CD4-positive, alpha-beta T cell (primary cell): ENCODE measurements around the gene SYT14. TPM values are rescaled to one million over a fixed set of nuclear protein-coding genes. Genes with fewer than 3 reads are reported as not detected.

ENCODE experiments used
- ATAC-seq: fragments of 200-7000 bp; cut with Tn5 transposase; one replicate; pipeline ENCODE4 v1.10.0; 2022; ENCODE audit warnings: mild to moderate bottlenecking; ENCODE audit not compliant: poor library complexity
- CTCF ChIA-PET: fragments of 350-600 bp; sonication (Branson Sonifier 250); formaldehyde crosslinking; loops from one replicate; lab custom pipeline; 2021; ENCODE audit warnings: antibody characterized with exemption, inconsistent platforms; lab: Charles Lee
- POLR2A ChIA-PET: fragments of 350-600 bp; sonication (Branson Sonifier 250); formaldehyde crosslinking; loops from one replicate; lab custom pipeline; 2021; ENCODE audit warnings: antibody characterized with exemption, inconsistent platforms; lab: Charles Lee
- DNase-seq, 14 experiments: peaks; one replicate each; pipeline ENCODE4 v3.0.0-alpha.2; 2013 to 2020; ENCODE audit warnings: mixed read lengths in 2 of 14
- H3K27ac ChIP-seq, 2 donors: one replicate each; pipeline versions ENCODE4 v1.5.1 to v1.7.0; 2013; ENCODE audit warnings: low read length in 2 of 2, low read depth in 1 of 2, mild to moderate bottlenecking in 1 of 2
- H3K27me3 ChIP-seq, 2 experiments: 1 replicate in 1 of 2; 2 replicates in 1 of 2; pipeline versions ENCODE4 v1.6.1 to v1.7.0; 2013; ENCODE audit warnings: low read length in 2 of 2, control low read depth in 1 of 2, mild to moderate bottlenecking in 1 of 2, moderate library complexity in 1 of 2; ENCODE audit not compliant: insufficient read depth in 2 of 2, control insufficient read depth in 1 of 2
- H3K36me3 ChIP-seq: one replicate; pipeline ENCODE4 v1.6.1; 2013; ENCODE audit warnings: low read length, control low read depth; ENCODE audit not compliant: insufficient read depth
- H3K4me1 ChIP-seq: one replicate; pipeline ENCODE4 v1.6.1; 2013; ENCODE audit warnings: low read length, control low read depth; ENCODE audit not compliant: insufficient read depth
- H3K4me3 ChIP-seq: one replicate; pipeline ENCODE4 v1.5.1; 2013; ENCODE audit warnings: mild to moderate bottlenecking, low read length, moderate library complexity
- H3K9me3 ChIP-seq, 2 experiments: 1 replicate in 1 of 2; 2 replicates in 1 of 2; pipeline versions ENCODE4 v1.6.1 to v1.7.0; 2013; ENCODE audit warnings: low read length in 2 of 2, mild to moderate bottlenecking in 2 of 2, control low read depth in 1 of 2, moderate library complexity in 1 of 2; ENCODE audit not compliant: control insufficient read depth in 1 of 2, insufficient read depth in 1 of 2
- H3K27ac Mint-ChIP-seq: one replicate; pipeline ENCODE4 v1.8.0; 2020; ENCODE audit warnings: mixed read lengths
- H3K27me3 Mint-ChIP-seq: one replicate; pipeline ENCODE4 v1.8.0; 2021; ENCODE audit warnings: mixed read lengths
- H3K36me3 Mint-ChIP-seq: one replicate; pipeline ENCODE4 v1.8.0; 2021; ENCODE audit warnings: low read depth, mixed read lengths
- H3K4me1 Mint-ChIP-seq: one replicate; pipeline ENCODE4 v1.8.0; 2021; ENCODE audit warnings: low read depth, mixed read lengths
- H3K4me3 Mint-ChIP-seq: one replicate; pipeline ENCODE4 v1.8.0; 2020; ENCODE audit warnings: mild to moderate bottlenecking, mixed read lengths
- H3K9me3 Mint-ChIP-seq: one replicate; pipeline ENCODE4 v1.8.0; 2020; ENCODE audit warnings: mixed read lengths
- intact Hi-C, 2 experiments: fragments of 100-400 bp; cut with DNase I in 1 of 2; cut with micrococcal nuclease in 1 of 2; formaldehyde crosslinking; loops; one replicate each; pipeline versions ENCODE4 v1.15.1 to v1.9.0; 2023 to 2025; cut with DNase I, micrococcal nuclease
- total RNA-seq, 174 experiments: library from RNA in 2 of 174; stranded (reverse) in 2 of 174; gene quantifications; one replicate each; pipeline ENCODE4 v1.2.3 and lab custom pipeline; 2021 to 2026
- TF ChIP-seq, protein P1 (sequence below): fragments of 200-600 bp; IDR thresholded peaks from one replicate; pipeline ENCODE4 v1.8.0; 2022; ENCODE audit warnings: antibody characterized with exemption, mild to moderate bottlenecking

SYT14 gene
- total RNA-seq, 2 experiments from 2014 or later, result not detected

- intact Hi-C loops, result no loop called here
These were observed 194.6 kb downstream of the SYT14 start for GRCh38 chr1:210132582-210132981.

DNA sequence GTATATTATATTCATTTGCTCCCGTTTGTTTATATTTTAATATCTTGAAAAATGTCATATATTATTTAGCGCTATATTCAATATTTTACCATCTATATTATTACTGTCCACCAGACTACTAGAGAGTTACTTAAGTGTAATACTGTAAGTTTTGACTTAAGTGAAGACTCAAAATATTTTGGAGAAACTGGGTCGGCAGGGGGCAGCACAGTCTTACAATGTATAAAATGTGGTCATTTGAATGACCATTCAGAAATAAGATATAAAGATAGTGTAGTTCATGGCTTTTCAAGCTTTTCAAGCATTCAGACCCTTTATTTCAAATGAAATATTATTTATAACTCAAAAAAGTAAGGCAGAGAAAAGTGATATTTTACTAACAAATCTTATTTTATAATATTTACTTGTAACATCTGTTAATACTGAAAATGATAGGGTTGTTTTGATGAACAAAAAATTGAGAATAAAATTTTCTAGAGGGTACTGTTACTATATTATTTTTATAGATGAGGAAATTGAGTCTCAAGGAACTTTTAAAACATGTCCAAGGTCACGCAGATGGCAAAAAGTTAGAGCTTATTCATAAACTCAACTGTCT, 205.5 kb downstream of the SYT14 start:
- Mint-ChIP-seq H3K36me3 (no peaks in the 10 kb centered on the region), H3K4me1 (no peaks in the 10 kb centered on the region), H3K9me3 (no peaks in the 10 kb centered on the region), H3K27me3 (peaks cover 31% of the 10 kb centered on the region), H3K27ac (no peak overlapping the region), H3K4me3 (no peak overlapping the region)
- Histone ChIP-seq H3K4me1 (no peaks in the 10 kb centered on the region), H3K27me3 (no peaks in the 10 kb centered on the region), H3K27ac (no peak overlapping the region), H3K9me3 (no peaks in the 10 kb centered on the region), H3K4me3 (no peak overlapping the region), H3K36me3 (no peaks in the 10 kb centered on the region)
- ChIA-PET CTCF (no interaction called here), POLR2A (no interaction called here)
- no peak for ATAC-seq
- peak in 10 of 14 experiments; percentile 1 to 33 (median 20) for DNase-seq
- intact Hi-C loops, result loop anchor here (2.0 to 5.0 kb wide), 2 partner anchors 167 to 259 kb away; no protein-coding TSS in a partner anchor
- TF ChIP-seq, protein P1, sequence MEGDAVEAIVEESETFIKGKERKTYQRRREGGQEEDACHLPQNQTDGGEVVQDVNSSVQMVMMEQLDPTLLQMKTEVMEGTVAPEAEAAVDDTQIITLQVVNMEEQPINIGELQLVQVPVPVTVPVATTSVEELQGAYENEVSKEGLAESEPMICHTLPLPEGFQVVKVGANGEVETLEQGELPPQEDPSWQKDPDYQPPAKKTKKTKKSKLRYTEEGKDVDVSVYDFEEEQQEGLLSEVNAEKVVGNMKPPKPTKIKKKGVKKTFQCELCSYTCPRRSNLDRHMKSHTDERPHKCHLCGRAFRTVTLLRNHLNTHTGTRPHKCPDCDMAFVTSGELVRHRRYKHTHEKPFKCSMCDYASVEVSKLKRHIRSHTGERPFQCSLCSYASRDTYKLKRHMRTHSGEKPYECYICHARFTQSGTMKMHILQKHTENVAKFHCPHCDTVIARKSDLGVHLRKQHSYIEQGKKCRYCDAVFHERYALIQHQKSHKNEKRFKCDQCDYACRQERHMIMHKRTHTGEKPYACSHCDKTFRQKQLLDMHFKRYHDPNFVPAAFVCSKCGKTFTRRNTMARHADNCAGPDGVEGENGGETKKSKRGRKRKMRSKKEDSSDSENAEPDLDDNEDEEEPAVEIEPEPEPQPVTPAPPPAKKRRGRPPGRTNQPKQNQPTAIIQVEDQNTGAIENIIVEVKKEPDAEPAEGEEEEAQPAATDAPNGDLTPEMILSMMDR, result peak; percentile 56

More at GRCh38 chr1:210132582-210132981, 194.6 kb downstream of the SYT14 start:
- no peak overlapping the region for H3K4me3 Mint-ChIP-seq
- no peak overlapping the region for H3K27ac ChIP-seq
- peaks cover 0 to 3% of the 10 kb centered on the region in 2 experiments for H3K9me3 ChIP-seq
- no peak for ATAC-seq
- TF ChIP-seq, protein P1, result no peak
- peaks cover 0 to 2% of the 10 kb centered on the region in 2 experiments for H3K27me3 ChIP-seq
- no peaks in the 10 kb centered on the region for H3K36me3 ChIP-seq
- H3K9me3 Mint-ChIP-seq, result peaks cover 2% of the 10 kb centered on the region
- ChIA-PET CTCF (no interaction called here), POLR2A (no interaction called here)
- H3K27ac Mint-ChIP-seq, result no peak overlapping the region
- peaks cover 4% of the 10 kb centered on the region for H3K27me3 Mint-ChIP-seq
- no peaks in the 10 kb centered on the region for H3K36me3 Mint-ChIP-seq
- H3K4me1 Mint-ChIP-seq, result no peaks in the 10 kb centered on the region
- peak in 2 of 14 experiments; percentile 2 to 6 for DNase-seq
- no peaks in the 10 kb centered on the region for H3K4me1 ChIP-seq
- no peak overlapping the region for H3K4me3 ChIP-seq

- Histone ChIP-seq H3K4me3 (no peak overlapping the region), H3K27me3 (no peaks in the 10 kb centered on the region), H3K4me1 (no peaks in the 10 kb centered on the region), H3K9me3 (no peaks in the 10 kb centered on the region), H3K27ac (no peak overlapping the region), H3K36me3 (no peaks in the 10 kb centered on the region)
- ChIA-PET POLR2A (no interaction called here), CTCF (no interaction called here)
- no peaks in the 10 kb centered on the region for H3K36me3 Mint-ChIP-seq
- DNase-seq (no peak), ATAC-seq (no peak)
- no peaks in the 10 kb centered on the region for H3K4me1 Mint-ChIP-seq
- TF ChIP-seq, protein P1, result no peak
- no peak overlapping the region for H3K4me3 Mint-ChIP-seq
- H3K27ac Mint-ChIP-seq, result no peak overlapping the region
- intact Hi-C loops, result loop anchor here (2.0 to 5.0 kb wide), 2 partner anchors 166 to 258 kb away; no protein-coding TSS in a partner anchor
- H3K27me3 Mint-ChIP-seq, result peaks cover 27% of the 10 kb centered on the region
- no peaks in the 10 kb centered on the region for H3K9me3 Mint-ChIP-seq
These were observed 206.7 kb downstream of the SYT14 start for GRCh38 chr1:210144736-210145135.
